HFFc6 (cell line): Measurements from ENCODE around the gene UGT2B11. TPM values are rescaled to one million over a fixed set of nuclear protein-coding genes. Genes with fewer than 3 reads are reported as not detected.

Experiments
- DNase-seq: peaks from one replicate; pipeline ENCODE4 v3.0.0-alpha.2; 2018
- H3K27ac Mint-ChIP-seq: 2 replicates; pipeline ENCODE4 v1.8.0; 2020; ENCODE audit warnings: mild to moderate bottlenecking, mixed read lengths
- H3K27me3 Mint-ChIP-seq: 2 replicates; pipeline ENCODE4 v1.8.0; 2021; ENCODE audit warnings: mild to moderate bottlenecking, moderate library complexity, mixed read lengths; ENCODE audit not compliant: insufficient read depth
- H3K36me3 Mint-ChIP-seq: 2 replicates; pipeline ENCODE4 v1.8.0; 2021; ENCODE audit warnings: low read depth, mixed read lengths
- H3K4me1 Mint-ChIP-seq: 2 replicates; pipeline ENCODE4 v1.8.0; 2020; ENCODE audit warnings: low read depth, mixed read lengths
- H3K4me3 Mint-ChIP-seq: 2 replicates; pipeline ENCODE4 v1.8.0; 2020; ENCODE audit warnings: mild to moderate bottlenecking, moderate library complexity, mixed read lengths
- H3K9me3 Mint-ChIP-seq: 2 replicates; pipeline ENCODE4 v1.8.0; 2020; ENCODE audit warnings: mild to moderate bottlenecking, mixed read lengths
- total RNA-seq, 6 experiments: library from RNA; stranded (reverse); fragmentation: NEBNext Ultra II Directional; extraction: Animal tissue kit (Norgen Biotek cat#: 25700); gene quantifications; 2 replicates in 1 of 6; 3 replicates in 5 of 6; pipeline ENCODE4 v1.2.3, GENCODE V29; 2021
- TF ChIP-seq, protein P1 (sequence below): fragments of 200-600 bp; sonication (generic); IDR thresholded peaks from 2 replicates; pipeline ENCODE4 v1.5.0; 2021; ENCODE audit warnings: antibody characterized with exemption, mild to moderate bottlenecking

Gene UGT2B11
- total RNA-seq, 6 experiments from 2014 or later, result not detected

DNA sequence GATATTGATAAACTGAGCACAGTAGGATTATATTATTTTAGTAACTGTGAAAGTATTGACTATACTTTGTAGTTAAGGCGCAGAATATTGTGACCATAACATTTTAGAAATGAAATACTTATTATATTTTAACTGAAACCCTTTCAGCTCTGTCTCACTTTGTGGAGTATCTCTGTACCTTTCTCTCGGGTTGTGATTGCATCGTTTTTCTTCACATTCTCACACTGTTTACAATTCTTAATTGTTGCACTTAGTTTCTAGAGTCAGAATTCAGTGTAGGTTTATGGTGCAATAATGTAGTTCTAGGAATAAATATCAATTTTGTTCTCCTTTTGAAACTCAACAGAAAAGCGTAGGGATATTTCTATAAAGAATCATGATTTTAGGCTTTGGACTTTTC, 60.5 kb downstream of the UGT2B11 start:
- Mint-ChIP-seq H3K9me3 (no peaks in the 10 kb centered on the region), H3K4me3 (no peak overlapping the region), H3K4me1 (no peaks in the 10 kb centered on the region), H3K36me3 (no peaks in the 10 kb centered on the region), H3K27ac (no peak overlapping the region), H3K27me3 (no peaks in the 10 kb centered on the region)
- TF ChIP-seq, protein P1, sequence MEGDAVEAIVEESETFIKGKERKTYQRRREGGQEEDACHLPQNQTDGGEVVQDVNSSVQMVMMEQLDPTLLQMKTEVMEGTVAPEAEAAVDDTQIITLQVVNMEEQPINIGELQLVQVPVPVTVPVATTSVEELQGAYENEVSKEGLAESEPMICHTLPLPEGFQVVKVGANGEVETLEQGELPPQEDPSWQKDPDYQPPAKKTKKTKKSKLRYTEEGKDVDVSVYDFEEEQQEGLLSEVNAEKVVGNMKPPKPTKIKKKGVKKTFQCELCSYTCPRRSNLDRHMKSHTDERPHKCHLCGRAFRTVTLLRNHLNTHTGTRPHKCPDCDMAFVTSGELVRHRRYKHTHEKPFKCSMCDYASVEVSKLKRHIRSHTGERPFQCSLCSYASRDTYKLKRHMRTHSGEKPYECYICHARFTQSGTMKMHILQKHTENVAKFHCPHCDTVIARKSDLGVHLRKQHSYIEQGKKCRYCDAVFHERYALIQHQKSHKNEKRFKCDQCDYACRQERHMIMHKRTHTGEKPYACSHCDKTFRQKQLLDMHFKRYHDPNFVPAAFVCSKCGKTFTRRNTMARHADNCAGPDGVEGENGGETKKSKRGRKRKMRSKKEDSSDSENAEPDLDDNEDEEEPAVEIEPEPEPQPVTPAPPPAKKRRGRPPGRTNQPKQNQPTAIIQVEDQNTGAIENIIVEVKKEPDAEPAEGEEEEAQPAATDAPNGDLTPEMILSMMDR, result no peak
- no peak for DNase-seq

Other genes with a start within 250 kb of the UGT2B11 start
- under 1 TPM in 3 of 6 experiments, not detected in 3; 0.14 to 0.24 (median 0.20) TPM for gene UGT2B7, start 118.3 kb downstream of the UGT2B11 start, total RNA-seq
- not detected for gene UGT2B28, start 65.7 kb upstream of the UGT2B11 start, total RNA-seq